ENCODE data around the gene OR52E2.
"Not testable (repeated sequence)": the region's sequence is repeated elsewhere in the genome, so short reads cannot be mapped to it uniquely, and the experiment has no call there.

The OR52E2 gene

DNA sequence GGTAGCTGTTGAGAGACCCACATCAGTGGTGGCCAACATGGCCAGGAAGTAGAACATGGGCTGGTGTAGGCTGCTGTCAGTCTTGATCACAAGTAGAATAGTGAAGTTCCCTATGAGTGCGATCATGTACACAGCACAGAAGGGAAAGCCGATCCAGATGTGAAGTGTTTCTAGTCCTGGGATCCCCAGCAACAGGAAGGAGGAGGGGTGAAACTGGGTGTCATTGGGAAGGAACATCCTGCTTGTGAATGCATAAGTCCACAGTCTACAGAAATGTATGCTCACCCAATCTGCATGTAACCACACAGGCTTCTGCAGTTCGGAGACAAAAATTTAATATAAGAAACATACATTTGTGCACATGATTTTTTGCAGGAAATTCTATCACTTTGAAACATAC lies at the start of gene OR52E2:
Gene OR52E2 (minus strand): TSS at position 237 of the 400 bp plus-strand sequence. CDS start 0 bp downstream, at position 237.
- H3K9me3 ChIP-seq (ENCODE audit: control insufficient read depth, insufficient read depth, low read length): no peaks in the 10 kb centered on the region
- H3K9ac ChIP-seq (ENCODE audit: low read depth, low read length): no peak within 1 kb of the TSS
- H3K4me1 ChIP-seq (ENCODE audit: insufficient read depth, low read length): no peaks in the 10 kb centered on the region
- H3K36me3 ChIP-seq (ENCODE audit: insufficient read depth, low read length): no peaks in the 10 kb centered on the region

DNA sequence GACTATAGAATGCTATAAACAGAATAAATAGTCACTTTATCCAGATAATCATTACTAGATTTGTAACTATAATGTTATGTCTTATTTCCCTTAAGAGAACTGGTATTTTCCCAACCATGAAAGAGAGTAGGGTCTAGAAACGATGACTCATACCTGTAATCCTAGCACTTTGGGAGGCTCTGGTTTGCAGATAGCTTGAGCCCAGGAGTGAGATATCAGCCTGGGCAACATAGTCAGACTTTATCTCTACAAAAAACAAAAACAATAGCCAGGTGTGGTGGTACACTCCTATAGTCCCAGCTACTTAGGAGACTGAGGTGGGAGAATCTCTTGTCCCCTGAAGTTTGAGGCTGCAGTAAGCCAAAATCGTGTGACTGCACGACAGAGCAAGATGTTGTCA lies 47.9 kb upstream of the OR52E2 start:
- Histone ChIP-seq H3K36me3 (ENCODE audit: insufficient read depth, low read length) (no peaks in the 10 kb centered on the region), H3K4me1 (ENCODE audit: insufficient read depth, low read length) (no peaks in the 10 kb centered on the region), H3K9me3 (ENCODE audit: control insufficient read depth, insufficient read depth, low read length) (no peaks in the 10 kb centered on the region), H3K9ac (ENCODE audit: low read depth, low read length) (no peak overlapping the region)

DNA sequence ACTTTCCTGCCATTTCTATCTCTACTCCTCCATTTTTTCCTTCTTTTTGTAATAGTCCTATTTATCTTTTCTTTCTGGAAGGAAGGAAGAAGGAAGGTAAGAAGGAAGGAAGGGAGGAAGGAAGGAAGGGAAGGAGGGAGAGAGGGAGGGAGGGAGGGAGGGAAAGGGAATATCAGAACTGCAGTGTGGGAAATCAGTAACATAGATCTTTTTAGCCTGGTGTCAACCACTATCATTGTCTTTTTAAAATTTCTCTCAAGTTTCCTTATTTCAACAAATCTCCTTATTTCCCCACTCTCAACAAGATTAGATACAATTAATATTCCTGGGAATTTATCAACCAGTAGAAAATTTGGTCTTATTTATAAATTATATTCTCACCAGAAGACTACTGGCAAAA lies 43.6 kb upstream of the OR52E2 start:
- H3K9me3 ChIP-seq (ENCODE audit: control insufficient read depth, insufficient read depth, low read length): no peaks in the 10 kb centered on the region
- H3K36me3 ChIP-seq (ENCODE audit: insufficient read depth, low read length): no peaks in the 10 kb centered on the region
- no peak overlapping the region for H3K9ac ChIP-seq (ENCODE audit: low read depth, low read length)
- H3K4me1 ChIP-seq (ENCODE audit: insufficient read depth, low read length): no peaks in the 10 kb centered on the region

DNA sequence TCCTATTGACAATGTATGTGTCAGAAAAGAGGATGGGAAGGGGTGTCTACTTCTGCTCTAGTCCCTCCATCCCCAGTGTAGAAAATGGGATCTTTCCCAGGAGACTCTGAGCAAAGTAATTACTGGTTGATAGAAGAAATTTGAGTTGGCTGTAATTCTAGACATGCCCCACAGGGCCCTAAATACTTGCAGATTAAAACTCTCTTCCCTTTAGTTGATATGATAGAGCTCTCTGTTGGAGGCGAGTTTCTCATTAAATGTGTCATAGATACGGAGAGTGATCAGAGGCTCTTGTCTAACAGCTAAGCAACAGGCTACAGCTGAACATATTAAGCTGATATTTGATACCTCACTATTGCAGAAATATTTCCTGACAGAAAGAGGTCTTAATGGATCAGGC lies 42.8 kb upstream of the OR52E2 start:
- Histone ChIP-seq H3K9ac (ENCODE audit: low read depth, low read length) (no peak overlapping the region), H3K4me1 (ENCODE audit: insufficient read depth, low read length) (no peaks in the 10 kb centered on the region), H3K36me3 (ENCODE audit: insufficient read depth, low read length) (no peaks in the 10 kb centered on the region), H3K9me3 (ENCODE audit: control insufficient read depth, insufficient read depth, low read length) (no peaks in the 10 kb centered on the region)

DNA sequence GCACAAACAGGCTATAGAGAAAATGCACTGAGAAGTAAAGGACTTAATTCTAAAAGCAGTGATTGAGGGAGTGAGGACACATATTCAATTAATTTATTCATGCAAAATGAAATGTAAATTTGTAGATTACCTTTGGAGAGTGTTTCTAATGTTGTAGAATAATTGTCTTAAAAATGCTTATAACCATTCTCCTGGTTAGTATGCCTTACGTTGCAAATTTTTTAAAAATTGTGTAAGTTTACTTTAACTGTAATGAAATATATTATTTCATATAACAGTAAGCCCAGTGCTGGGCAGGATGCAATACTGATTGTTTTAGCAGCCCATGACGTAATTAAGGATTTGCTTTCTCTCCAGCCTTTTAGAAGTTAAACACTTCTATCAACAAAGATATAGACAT lies 36.6 kb upstream of the OR52E2 start:
- Histone ChIP-seq H3K9ac (ENCODE audit: low read depth, low read length) (no peak overlapping the region), H3K36me3 (ENCODE audit: insufficient read depth, low read length) (no peaks in the 10 kb centered on the region), H3K9me3 (ENCODE audit: control insufficient read depth, insufficient read depth, low read length) (no peaks in the 10 kb centered on the region), H3K4me1 (ENCODE audit: insufficient read depth, low read length) (no peaks in the 10 kb centered on the region)

DNA sequence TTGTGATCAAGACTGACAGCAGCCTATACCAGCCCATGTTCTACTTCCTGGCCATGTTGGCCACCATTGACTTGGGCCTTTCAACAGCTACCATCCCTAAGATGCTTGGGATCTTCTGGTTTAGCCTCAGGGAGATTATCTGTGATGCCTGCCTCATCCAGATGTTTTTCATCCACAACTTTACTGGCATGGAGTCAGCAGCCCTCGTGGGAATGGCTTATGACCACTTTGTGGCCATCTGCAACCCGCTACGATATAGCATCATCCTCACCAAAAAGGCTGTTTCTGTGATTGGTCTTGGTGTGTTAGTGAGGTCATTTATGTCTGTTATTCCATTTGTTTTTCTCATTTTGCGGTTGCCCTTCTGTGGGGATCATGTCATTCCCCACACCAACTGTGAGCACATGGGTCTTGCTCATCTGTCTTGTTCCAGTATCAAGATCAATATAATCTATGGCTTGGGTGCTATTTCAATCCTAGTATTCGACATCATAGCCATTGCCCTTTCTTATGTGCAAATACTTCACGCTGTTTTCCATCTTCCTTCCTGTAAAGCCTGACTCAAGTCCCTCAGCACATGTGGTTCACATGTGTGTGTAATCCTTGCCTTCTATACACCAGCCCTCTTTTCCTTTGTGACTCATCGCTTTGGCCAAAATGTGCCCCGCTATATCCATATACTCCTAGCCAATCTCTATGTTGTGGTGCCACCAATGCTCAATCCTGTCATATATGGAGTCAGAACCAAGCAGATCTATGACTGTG lies 33.6 kb upstream of the OR52E2 start:
- H3K36me3 ChIP-seq (ENCODE audit: insufficient read depth, low read length): no peaks in the 10 kb centered on the region
- no peak overlapping the region for H3K9ac ChIP-seq (ENCODE audit: low read depth, low read length)
- no peaks in the 10 kb centered on the region for H3K4me1 ChIP-seq (ENCODE audit: insufficient read depth, low read length)
- H3K9me3 ChIP-seq (ENCODE audit: control insufficient read depth, insufficient read depth, low read length): no peaks in the 10 kb centered on the region

DNA sequence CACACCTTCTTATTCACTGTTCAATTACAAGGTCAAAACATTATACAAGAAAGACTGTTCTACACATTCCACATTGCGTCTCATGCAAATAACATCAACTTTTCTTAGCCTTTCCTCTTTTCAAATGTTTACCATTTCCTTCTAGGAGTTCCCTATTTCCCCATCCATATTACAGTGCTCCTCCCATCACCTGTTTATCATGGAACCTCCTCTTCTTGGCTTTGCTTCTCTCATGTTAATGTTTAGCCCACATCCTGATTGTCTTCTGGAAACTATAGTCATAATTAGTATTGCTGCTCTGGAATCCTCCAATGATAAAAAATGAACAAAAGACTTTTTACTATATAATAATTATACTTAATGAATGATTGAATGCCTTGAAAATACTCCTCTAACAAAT lies 31.2 kb upstream of the OR52E2 start:
- no peak overlapping the region for H3K9ac ChIP-seq (ENCODE audit: low read depth, low read length)
- H3K9me3 ChIP-seq (ENCODE audit: control insufficient read depth, insufficient read depth, low read length): no peaks in the 10 kb centered on the region
- 0 out of 2 replicates have a peak, but pooled peaks cover 4% of the 10 kb centered on the region for H3K4me1 ChIP-seq (ENCODE audit: insufficient read depth, low read length)
- no peaks in the 10 kb centered on the region for H3K36me3 ChIP-seq (ENCODE audit: insufficient read depth, low read length)

DNA sequence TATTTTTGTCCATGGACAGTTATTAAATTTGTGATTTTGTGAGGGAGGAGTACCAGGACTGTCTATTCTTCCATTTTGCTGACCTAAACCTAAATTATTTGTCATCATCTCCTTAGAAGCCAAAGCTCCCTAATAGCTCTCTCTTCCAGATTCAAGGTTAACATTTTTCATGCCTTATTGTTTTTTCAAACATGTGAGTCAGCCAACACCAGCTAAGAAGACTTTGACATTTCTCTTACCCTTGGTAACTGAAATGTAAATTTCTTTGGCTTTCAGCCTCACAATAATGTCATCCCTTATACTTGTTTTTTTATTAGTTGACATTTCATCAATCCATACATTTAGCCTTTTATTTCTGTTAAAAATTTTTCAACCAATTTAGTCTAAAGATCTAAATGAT lies 29.1 kb upstream of the OR52E2 start:
- Histone ChIP-seq H3K4me1 (ENCODE audit: insufficient read depth, low read length) (0 out of 2 replicates have a peak, but pooled peaks cover 4% of the 10 kb centered on the region), H3K36me3 (ENCODE audit: insufficient read depth, low read length) (no peaks in the 10 kb centered on the region), H3K9ac (ENCODE audit: low read depth, low read length) (no peak overlapping the region), H3K9me3 (ENCODE audit: control insufficient read depth, insufficient read depth, low read length) (no peaks in the 10 kb centered on the region)

DNA sequence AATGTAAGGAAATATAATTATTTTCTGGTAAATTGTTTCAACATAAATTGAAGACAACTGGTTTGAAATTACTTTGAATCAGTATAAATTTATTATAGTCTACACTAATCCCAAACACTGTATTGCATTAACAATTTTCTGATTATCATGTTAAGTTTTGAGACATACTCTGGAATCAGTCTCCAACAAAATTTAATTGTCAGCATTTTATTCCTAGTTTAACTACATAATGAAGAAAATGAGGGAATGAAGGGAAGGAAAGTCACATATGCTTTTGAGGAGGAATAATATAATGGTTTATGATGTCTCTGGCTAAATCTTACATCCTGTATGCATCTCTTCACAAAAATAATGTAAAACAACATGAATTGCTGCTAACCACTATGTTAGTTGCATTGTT lies 24.2 kb upstream of the OR52E2 start:
- H3K9ac ChIP-seq (ENCODE audit: low read depth, low read length): no peak overlapping the region
- 0 out of 2 replicates have a peak, but pooled peaks cover 4% of the 10 kb centered on the region for H3K4me1 ChIP-seq (ENCODE audit: insufficient read depth, low read length)

DNA sequence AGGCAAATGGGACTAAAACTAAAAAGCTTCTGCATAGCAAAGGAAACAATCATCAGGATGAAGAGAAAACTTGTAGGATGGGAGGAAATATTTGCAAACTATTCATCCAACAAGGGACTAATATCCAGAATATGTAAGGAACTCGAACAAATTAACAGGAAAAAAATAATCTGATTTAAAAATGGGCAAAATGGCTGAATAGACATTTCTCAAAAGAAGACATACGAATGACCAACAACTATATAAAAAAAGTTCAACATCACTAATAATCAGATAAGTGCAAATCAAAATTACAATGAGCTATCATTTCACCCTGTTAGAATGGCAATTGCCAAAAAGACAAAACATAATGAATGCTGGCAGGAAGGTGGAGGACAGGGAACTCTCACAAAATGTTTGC lies 22.0 kb upstream of the OR52E2 start:
- H3K9me3 ChIP-seq (ENCODE audit: control insufficient read depth, insufficient read depth, low read length): no peaks in the 10 kb centered on the region
- no peaks in the 10 kb centered on the region for H3K4me1 ChIP-seq (ENCODE audit: insufficient read depth, low read length)
- no peaks in the 10 kb centered on the region for H3K36me3 ChIP-seq (ENCODE audit: insufficient read depth, low read length)
- H3K9ac ChIP-seq (ENCODE audit: low read depth, low read length): no peak overlapping the region

More for the DNA sequence above, 24.2 kb upstream of the OR52E2 start:
- Histone ChIP-seq H3K9me3 (ENCODE audit: control insufficient read depth, insufficient read depth, low read length) (no peaks in the 10 kb centered on the region), H3K36me3 (ENCODE audit: insufficient read depth, low read length) (no peaks in the 10 kb centered on the region)

DNA sequence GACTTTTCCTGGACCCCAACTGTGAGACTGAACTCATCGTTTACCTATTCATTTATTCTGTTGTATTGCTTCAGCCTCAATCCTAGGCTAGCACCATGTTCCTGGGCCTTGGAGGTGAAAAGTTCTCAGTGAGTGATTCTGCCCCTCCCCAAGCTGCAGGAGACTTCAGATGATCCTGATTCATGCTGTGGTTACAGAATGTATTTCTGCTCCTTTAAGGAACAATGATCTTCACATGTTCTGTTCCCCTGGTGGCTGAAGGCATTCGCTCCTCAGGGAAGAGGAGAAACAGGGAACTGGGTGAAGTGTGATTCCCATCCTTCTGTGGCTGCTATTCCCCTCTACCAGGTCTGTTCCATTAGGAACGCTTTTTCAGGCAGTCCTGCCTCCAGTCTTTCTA lies 12.4 kb upstream of the OR52E2 start:
- Histone ChIP-seq H3K4me1 (ENCODE audit: insufficient read depth, low read length) (no peaks in the 10 kb centered on the region), H3K36me3 (ENCODE audit: insufficient read depth, low read length) (no peaks in the 10 kb centered on the region), H3K9me3 (ENCODE audit: control insufficient read depth, insufficient read depth, low read length) (no peaks in the 10 kb centered on the region), H3K9ac (ENCODE audit: low read depth, low read length) (no peak overlapping the region)

DNA sequence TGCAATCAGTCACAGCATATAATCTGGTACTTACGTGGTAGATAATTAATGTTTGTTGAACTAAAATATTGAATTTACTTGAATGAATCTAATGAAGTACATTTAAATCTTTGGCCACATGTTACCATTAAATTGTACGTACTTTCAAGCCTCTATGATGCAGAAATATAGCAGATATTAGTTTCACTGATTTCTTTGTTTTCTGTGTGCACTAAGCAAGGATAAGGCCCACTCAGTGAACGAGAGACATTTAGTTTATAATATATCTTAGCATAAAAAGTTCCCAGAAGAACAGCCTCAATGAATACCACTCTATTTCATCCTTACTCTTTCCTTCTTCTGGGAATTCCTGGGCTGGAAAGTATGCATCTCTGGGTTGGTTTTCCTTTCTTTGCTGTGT lies 9.8 kb upstream of the OR52E2 start, which contains the start of gene OR52E1:
Gene OR52E1 (plus strand): TSS at position 301 of the 400 bp plus-strand sequence.
- no peaks in the 10 kb centered on the region for H3K9me3 ChIP-seq (ENCODE audit: control insufficient read depth, insufficient read depth, low read length)
- no peaks in the 10 kb centered on the region for H3K36me3 ChIP-seq (ENCODE audit: insufficient read depth, low read length)
- no peak within 1 kb of the TSS for H3K9ac ChIP-seq (ENCODE audit: low read depth, low read length)
- no peaks in the 10 kb centered on the region for H3K4me1 ChIP-seq (ENCODE audit: insufficient read depth, low read length)

DNA sequence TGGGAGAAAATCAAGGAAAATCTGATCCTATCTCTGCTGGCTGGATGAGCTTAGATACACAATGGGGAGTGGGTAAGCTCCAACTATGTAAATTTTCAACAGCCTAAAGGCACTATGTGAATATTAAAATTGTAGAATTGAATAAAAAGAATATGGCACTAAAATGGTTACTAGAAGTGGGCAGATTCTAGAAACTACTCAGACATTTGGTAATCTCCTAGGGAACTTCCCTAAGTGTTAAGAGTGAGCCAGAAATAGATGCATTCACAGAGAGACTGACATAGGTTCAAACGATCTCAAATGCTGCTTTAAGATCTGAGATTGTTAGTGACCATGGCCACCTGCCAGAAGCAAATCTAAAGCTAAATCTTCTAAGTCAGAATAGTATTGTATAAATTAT lies 5.6 kb upstream of the OR52E2 start:
- Histone ChIP-seq H3K36me3 (ENCODE audit: insufficient read depth, low read length) (no peaks in the 10 kb centered on the region), H3K9ac (ENCODE audit: low read depth, low read length) (no peak overlapping the region), H3K4me1 (ENCODE audit: insufficient read depth, low read length) (no peaks in the 10 kb centered on the region), H3K9me3 (ENCODE audit: control insufficient read depth, insufficient read depth, low read length) (no peaks in the 10 kb centered on the region)

DNA sequence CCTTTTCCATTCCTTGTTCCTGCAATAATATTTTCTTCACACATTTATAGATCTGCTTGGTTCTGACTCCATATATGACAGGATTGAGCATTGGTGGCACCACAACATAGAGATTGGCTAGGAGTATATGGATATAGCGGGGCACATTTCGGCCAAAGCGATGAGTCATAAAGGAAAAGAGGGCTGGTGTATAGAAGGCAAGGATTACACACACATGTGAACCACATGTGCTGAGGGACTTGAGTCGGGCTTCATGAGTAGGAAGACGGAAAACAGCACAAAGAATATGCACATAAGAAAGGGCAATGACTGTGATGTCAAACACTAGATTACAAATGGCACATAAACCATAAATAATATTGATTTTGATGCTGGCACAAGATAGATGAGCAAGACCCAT lies 748 bp downstream of the OR52E2 start:
- H3K9me3 ChIP-seq (ENCODE audit: control insufficient read depth, insufficient read depth, low read length); H3K36me3 ChIP-seq (ENCODE audit: insufficient read depth, low read length); H3K9ac ChIP-seq (ENCODE audit: low read depth, low read length): not testable (repeated sequence)

DNA sequence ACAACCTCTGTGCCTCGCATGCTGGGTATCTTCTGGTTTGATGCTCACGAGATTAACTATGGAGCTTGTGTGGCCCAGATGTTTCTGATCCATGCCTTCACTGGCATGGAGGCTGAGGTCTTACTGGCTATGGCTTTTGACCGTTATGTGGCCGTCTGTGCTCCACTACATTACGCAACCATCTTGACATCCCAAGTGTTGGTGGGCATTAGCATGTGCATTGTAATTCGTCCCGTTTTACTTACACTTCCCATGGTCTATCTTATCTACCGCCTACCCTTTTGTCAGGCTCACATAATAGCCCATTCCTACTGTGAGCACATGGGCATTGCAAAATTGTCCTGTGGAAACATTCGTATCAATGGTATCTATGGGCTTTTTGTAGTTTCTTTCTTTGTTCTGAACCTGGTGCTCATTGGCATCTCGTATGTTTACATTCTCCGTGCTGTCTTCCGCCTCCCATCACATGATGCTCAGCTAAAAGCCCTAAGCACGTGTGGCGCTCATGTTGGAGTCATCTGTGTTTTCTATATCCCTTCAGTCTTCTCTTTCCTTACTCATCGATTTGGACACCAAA lies 12.6 kb downstream of the OR52E2 start:
- no peaks in the 10 kb centered on the region; the same call in 1 of the 2 replicates for H3K4me1 ChIP-seq (ENCODE audit: insufficient read depth, low read length)
- H3K9ac ChIP-seq (ENCODE audit: low read depth, low read length): no peak overlapping the region
- H3K36me3 ChIP-seq (ENCODE audit: insufficient read depth, low read length): no peaks in the 10 kb centered on the region
- no peaks in the 10 kb centered on the region for H3K9me3 ChIP-seq (ENCODE audit: control insufficient read depth, insufficient read depth, low read length)

More for the DNA sequence above, 748 bp downstream of the OR52E2 start:
- not testable (repeated sequence) for H3K4me1 ChIP-seq (ENCODE audit: insufficient read depth, low read length)
